Activated CD4-positive, alpha-beta T cell treated with anti-CD3 and anti-CD28 coated beads, Interleukin-2, Interleukin-4, amounts not matched to agents 100 ng/mL and 50 ng/mL, durations not matched to agents 16 hours and 8 hours (primary cell): ENCODE results near the gene TECTA.
A peak's percentile ranks its signal among the peaks of the same experiment; 100 is the strongest.

Experiments used
- DNase-seq: peaks from one replicate; pipeline ENCODE4 v3.0.0-alpha.2; 2020; ENCODE audit warnings: low spot score

Gene TECTA

GRCh38 chr11:121100943-121101342 lies at the start of gene TECTA:
TSS of gene TECTA (plus strand) at chr11:121101243. CDS start at chr11:121102666, 1,423 bp downstream.
- no peak for DNase-seq

- DNase-seq: no peak
These were observed 47.8 kb upstream of the TECTA start for GRCh38 chr11:121053244-121053643.

- no peak for DNase-seq
These were observed 46.8 kb upstream of the TECTA start for GRCh38 chr11:121054266-121054665.

DNA sequence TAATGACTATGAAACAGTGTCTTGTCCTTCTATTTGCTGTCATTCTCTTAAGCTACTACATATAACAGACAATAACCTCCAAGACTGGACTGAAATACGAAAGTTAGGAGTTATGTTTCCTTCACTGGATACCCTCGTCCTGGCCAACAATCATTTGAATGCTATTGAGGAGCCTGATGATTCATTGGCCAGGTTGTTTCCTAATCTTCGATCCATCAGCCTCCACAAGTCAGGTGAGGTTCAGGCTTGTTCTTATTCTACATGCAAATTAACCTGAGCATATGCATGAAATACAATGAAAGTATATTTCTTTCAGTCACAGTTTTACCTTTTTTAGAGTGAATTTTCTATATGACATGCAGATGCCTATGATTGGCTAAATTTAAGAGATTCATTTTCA lies 46.0 kb upstream of the TECTA start:
- DNase-seq: no peak

DNA sequence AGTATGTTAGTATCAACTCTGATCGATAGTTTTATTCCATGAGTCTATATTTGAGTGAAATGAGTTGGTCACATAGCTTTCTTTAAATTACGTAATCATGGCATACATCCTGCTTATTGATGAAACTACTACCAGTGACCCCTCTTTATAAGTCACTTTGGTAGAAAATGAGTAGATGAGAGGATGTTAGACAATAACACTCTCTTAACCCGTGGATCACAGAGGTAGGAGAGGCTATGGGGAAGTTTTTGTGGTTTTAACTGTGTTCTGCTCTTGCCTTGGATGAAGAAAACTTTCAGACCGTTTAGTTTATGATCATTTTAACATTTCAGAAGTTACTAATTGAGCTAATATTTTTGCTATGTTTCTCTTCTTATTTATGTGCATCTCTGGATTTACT lies 43.1 kb upstream of the TECTA start:
- DNase-seq: peak; percentile 6

GRCh38 chr11:121058941-121059340 lies 42.1 kb upstream of the TECTA start:
- no peak for DNase-seq

DNA sequence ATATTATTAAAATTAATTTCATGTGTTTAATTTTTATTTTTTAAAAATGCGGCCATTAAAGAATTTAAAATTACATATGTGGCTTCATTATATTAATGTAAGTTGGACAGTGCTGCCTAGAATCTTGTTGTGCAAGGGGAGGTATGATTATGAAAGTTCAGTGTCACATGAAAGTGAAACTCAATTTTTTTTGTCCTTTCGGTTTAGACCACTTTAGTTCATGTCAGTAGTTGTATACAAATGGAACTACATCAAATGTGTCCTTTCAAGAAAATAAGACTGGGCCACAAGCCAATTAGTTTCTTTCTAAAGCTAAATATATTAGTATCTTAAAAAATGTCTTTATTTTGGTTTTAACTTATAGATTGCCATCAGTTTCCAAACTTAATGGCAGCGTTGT lies 41.4 kb upstream of the TECTA start:
- peak; percentile 34 for DNase-seq

GRCh38 chr11:121063728-121064127 lies 37.3 kb upstream of the TECTA start:
- no peak for DNase-seq

DNA sequence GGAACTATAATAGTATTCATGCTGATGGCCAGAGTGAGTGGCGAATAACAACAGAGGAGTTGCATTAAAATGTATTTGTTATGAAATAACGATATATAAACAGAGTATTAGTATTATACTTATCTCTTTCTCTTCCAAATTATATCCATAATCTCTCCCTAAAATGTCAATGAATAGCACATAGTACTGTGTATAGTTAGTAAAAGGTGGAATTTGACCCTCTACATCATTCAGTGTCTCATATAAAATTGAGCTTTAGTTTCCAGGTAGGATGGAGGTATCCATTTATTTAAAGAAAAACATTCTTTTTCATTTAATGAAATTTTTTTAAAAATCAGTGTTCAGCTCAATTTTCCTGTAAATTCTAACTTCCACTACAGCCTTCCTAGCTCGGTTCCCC lies 34.4 kb upstream of the TECTA start:
- no peak for DNase-seq

GRCh38 chr11:121067026-121067425 lies 34.0 kb upstream of the TECTA start:
- no peak for DNase-seq

GRCh38 chr11:121067453-121067852 lies 33.6 kb upstream of the TECTA start:
- no peak for DNase-seq

DNA sequence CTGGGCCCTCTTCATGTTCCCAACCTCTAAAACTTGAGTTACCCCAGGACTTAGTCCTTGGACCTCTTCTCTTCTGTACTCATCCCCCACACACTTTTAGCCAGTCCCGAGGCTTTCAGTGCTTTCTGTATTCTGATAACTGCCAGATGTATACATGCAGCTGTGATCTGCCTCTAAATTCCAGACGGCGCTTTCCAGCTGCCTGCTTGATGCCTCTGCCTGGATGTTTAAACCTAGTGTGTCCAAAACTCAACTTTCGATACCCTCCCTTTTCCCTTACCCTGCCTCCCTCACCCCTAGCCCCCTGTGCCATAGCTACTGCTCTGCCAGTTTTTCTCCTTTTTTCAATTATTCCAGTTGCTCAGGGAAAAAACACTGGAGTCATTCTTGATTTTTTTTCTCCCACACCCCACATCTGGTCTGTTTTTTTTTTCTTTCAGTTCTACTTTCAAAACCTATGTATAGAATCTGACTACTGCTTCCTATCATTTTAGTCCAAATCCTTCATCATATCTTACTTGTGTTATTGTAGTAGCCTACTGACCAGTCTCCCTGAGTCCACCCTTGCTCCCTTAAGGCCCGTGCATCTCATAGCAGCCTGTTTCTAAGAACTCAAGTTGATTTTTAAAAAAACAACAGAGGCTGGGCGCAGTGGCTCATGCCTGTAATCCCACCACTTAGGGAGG lies 32.9 kb upstream of the TECTA start:
- DNase-seq: no peak

DNA sequence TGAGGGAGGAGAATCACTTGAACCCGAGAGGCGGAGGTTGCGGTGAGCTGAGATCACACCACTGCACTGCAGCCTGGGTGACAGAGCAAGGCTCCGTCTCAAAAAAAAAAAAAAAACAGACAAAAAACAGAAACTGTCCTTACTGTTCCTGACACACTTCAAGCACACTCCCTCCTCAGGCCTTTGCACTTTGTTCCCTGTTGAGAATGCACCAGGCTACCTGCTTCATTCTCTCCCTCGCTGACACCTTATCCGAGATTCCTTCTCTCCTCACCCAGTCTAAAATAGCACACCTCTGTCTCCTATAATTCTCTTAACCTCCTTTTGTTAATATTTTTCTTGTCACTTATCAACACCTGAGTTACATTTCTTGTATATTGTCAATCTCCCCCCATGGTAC lies 32.3 kb upstream of the TECTA start:
- no peak for DNase-seq

GRCh38 chr11:121070951-121071845 lies 29.8 kb upstream of the TECTA start:
- DNase-seq: no peak

GRCh38 chr11:121071846-121072450 lies 29.1 kb upstream of the TECTA start:
- no peak for DNase-seq

DNA sequence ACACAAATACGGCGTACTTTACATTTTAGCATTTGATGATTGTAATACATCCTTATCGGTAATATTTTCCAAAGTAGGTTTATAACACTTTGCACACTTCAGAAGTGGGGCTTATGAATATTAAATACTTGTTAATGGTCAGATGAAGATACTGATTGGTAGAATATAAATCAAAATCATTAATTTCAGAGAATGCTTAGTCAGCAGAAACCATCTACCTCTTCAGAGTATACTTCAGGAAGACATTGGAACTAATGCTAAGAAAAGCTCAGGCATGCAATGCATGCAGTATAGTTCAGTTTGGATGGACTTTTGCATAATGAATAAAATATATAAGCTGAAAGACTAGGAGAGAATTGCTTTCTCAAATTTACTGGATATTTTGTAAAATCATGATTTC lies 19.7 kb upstream of the TECTA start:
- no peak for DNase-seq

DNA sequence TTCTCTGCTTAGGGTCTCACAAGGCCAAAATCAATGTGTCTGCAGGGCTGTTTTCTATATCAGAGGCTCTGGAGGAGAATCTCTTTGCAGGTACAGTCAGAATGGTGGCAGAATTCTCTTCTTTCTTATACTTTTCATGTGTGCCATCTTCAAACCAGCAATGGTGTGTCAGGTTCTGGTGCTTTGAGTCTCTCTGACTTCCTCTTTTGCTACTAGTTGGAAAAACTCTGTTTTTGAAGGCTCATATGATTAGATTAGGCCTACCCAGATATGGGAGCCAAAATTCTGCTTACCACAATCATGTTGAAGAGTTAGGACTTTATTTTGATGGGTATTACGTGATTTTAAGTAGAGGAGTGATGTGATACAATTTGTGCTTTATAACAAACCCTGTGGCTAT lies 18.8 kb upstream of the TECTA start:
- no peak for DNase-seq

DNA sequence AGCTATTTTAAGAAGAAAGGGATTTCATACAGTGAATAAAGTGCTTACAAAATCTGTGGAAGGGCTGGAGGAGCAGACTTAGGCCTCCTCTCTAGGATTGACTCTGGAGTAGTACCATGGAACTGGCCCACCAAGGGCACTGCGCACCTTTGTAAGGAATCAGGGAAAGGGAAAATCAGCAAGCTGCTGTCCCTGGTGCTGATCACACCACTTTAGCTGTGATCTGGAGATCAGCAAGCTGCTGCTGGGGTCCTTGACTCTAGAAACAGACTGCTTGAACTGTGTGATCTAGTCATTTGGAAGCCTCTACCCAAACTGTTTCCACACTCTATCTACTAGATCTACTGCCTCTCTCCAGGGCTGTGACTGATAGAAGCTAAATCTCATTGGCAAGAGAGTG lies 18.4 kb upstream of the TECTA start:
- no peak for DNase-seq

- no peak for DNase-seq
These were observed 14.2 kb upstream of the TECTA start for GRCh38 chr11:121086866-121087265.

DNA sequence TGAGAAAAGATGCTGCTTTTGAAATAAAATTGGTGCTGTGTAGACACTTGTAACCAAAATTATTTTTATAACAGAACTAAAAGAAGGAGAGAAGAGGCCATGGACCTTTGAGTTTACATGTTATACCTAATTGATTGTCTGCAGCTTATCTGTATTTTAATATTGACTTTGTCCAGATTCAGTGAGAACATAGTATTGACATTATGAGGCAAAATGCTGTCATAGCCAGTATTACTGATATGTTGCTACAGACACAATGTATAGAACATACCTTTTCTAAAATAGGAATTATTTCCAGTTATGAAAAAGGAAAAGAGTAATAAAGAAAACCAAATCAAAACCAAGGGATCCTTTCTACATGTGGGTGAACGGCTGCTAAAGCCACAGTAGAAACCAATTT lies 11.5 kb upstream of the TECTA start:
- no peak for DNase-seq

DNA sequence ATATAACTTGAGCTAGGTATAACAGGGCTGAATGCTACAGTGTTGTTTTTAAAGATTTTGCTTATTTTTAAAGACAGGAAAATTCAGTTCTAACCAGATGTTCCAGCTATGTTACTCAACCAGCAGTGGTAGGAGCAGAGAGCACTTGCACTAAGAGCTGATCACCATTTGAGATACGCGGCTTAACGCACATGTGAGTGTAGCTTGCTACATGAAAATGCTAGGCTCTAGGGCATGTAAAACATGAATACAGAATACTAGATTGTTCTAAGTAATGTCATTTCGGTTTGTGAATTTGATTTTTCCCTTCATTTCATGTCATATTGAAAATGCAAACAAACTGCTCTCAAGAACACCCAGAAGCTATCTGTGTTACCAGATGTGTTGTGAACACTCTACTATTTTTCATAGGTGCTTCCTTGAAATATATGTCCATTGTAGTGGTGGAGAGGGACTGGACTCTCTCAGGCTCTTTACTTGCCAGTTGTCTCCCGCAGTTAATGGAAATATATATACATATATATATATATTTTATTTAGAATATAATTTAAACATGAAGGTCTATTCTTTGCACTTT lies 10.8 kb upstream of the TECTA start:
- DNase-seq: no peak

- DNase-seq: no peak
These were observed 9.4 kb upstream of the TECTA start for GRCh38 chr11:121091492-121092152.
